Measurements from ENCODE around the gene GAGE12H.

DNA sequence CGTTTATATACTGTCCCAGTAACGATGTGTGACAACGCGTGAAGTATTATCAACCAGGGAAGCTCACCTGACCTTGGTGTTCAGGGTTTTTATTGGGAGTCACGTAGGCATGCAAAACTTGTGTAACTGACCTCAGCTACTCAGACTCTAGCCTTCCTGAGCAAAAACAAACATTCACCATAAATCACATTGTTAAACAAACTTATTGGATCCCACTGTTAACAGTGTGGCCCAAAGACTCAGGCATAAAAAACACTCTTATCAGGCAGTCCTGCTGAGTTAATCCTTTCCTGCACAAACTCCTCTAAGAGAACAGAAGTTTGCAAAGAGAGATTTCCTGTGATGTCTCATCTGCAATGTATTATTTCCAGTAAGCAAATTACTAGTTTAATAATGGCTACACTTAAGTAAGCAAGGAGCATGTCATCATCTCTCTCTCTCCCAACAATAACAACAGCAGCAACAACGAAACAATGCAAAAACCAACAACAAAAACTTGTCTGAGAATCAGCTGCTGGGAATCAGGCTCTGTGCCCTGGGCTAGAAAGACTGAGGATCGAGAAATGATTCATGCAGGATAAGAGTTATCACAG, 31.1 kb downstream of the GAGE12H start:
- no peak for TF ChIP-seq POLR2A (IDR thresholded peaks at IDR 0.05)
- TF ChIP-seq, protein P1, sequence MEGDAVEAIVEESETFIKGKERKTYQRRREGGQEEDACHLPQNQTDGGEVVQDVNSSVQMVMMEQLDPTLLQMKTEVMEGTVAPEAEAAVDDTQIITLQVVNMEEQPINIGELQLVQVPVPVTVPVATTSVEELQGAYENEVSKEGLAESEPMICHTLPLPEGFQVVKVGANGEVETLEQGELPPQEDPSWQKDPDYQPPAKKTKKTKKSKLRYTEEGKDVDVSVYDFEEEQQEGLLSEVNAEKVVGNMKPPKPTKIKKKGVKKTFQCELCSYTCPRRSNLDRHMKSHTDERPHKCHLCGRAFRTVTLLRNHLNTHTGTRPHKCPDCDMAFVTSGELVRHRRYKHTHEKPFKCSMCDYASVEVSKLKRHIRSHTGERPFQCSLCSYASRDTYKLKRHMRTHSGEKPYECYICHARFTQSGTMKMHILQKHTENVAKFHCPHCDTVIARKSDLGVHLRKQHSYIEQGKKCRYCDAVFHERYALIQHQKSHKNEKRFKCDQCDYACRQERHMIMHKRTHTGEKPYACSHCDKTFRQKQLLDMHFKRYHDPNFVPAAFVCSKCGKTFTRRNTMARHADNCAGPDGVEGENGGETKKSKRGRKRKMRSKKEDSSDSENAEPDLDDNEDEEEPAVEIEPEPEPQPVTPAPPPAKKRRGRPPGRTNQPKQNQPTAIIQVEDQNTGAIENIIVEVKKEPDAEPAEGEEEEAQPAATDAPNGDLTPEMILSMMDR (IDR thresholded peaks at IDR 0.05): no peak
- TF ChIP-seq POLR2AphosphoS5 (IDR thresholded peaks at IDR 0.05): no peak
- no peak for TF ChIP-seq EP300 (IDR thresholded peaks at IDR 0.05)

Data from suprapubic skin (tissue), 4 donors.